Memory B cell (primary cell): ENCODE measurements around the gene BRD7.
A peak's percentile ranks its signal among the peaks of the same experiment; 100 is the strongest.

ENCODE experiments used
- ATAC-seq: fragments of 150-1000 bp; cut with Tn5 transposase; 2 replicates; pipeline ENCODE4 v1.10.0; 2021; ENCODE audit warnings: low read depth, mild to moderate bottlenecking, moderate library complexity
- DNase-seq, 2 donors: peaks; one replicate each; pipeline ENCODE4 v3.0.0; 2022; ENCODE audit warnings: low spot score in 2 of 2
- H3K27ac Mint-ChIP-seq: one replicate; pipeline ENCODE4 v1.8.0; 2022; ENCODE audit warnings: mild to moderate bottlenecking, moderate library complexity, mixed read lengths
- H3K27me3 Mint-ChIP-seq: one replicate; pipeline ENCODE4 v1.8.0; 2022; ENCODE audit warnings: mixed read lengths
- H3K36me3 Mint-ChIP-seq: one replicate; pipeline ENCODE4 v1.8.0; 2022; ENCODE audit warnings: mild to moderate bottlenecking, mixed read lengths
- H3K4me1 Mint-ChIP-seq: one replicate; pipeline ENCODE4 v1.8.0; 2022; ENCODE audit warnings: mixed read lengths
- H3K4me3 Mint-ChIP-seq: one replicate; pipeline ENCODE4 v1.8.0; 2022; ENCODE audit warnings: mild to moderate bottlenecking, moderate library complexity, mixed read lengths
- H3K9me3 Mint-ChIP-seq: one replicate; pipeline ENCODE4 v1.8.0; 2022; ENCODE audit warnings: mixed read lengths

The BRD7 gene

DNA sequence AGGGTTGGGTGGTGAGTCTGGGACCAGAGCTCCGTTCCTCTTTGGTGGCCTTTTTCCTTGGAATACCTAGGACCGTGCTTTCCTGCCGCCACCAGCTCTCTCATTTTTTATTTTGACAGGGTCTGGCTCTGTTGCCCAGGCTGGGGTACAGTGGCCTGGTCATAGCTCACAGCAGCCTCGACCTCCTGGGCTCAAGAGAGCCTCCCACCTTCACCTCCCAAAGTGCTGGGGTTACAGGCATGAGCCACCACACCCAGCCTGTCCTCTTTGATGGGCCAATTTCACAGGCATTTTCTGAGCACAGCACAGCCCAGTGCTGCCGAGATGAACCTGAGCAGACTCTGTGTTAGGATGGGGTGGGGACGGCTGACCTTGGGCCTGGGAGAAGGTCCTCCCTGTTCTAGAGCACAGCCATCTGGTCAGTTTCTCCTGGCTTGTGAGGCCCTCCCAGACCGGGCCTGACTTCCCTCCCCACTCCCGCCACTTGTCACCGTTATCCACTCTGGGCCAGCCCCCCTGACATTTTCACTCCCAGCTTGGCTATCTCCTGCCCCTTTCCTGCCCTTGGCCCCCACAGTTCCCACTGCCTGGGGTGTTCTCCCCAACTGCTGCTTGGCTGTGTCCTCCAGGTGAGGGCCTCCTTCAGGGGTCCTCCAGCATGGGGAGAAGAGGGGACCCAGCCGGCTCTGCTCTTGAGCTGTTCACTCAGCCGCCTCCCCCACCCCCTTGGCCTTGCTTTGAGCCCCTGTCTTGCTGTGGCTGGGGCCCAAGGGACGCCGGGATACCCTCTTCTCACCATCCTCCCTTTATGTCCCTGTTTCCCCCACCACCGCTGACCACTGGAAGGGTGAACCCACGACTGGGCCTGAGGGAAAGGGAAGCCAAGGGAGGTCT is 97.4 kb downstream of the BRD7 start:
- no peaks in the 10 kb centered on the region for H3K9me3 Mint-ChIP-seq
- H3K27ac Mint-ChIP-seq: peak overlapping the region; percentile 96
- no peaks in the 10 kb centered on the region for H3K36me3 Mint-ChIP-seq
- H3K4me3 Mint-ChIP-seq: no peak overlapping the region
- peaks cover 54% of the 10 kb centered on the region for H3K4me1 Mint-ChIP-seq
- no peak for DNase-seq
- no peaks in the 10 kb centered on the region for H3K27me3 Mint-ChIP-seq
- ATAC-seq: no peak

DNA sequence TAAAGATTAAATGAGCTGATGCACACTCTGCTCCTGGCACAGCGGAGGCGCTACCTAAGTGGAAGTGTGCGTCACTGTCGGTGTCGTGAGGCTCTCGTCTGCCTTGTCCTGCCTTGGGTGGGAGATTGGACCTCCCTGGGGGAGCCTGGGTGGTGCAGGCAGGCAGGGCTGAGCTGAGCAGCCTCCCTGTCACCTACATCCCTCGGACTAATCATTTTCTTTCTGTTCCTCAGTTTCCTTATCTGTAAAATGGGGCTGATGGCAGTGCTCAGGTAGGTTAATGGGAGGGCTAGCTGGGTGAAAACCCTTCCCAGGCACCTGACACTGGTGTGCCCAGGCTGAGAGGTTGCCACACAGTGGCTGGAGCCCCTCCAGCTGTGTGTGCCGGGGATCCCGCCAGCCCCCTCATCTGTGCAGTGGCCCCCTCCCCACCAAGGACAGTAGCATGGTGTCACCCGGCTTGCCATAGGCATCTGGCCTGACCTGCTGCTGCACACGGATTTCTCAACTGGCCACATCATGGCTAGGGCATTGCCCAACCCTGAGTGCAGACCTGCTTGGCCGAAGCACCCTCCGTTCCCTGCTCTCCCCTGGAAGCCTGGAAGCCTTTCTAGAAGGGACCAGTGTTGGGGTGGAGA is 98.2 kb downstream of the BRD7 start:
- H3K9me3 Mint-ChIP-seq: no peaks in the 10 kb centered on the region
- H3K27me3 Mint-ChIP-seq: no peaks in the 10 kb centered on the region
- H3K36me3 Mint-ChIP-seq: no peaks in the 10 kb centered on the region
- DNase-seq: no peak
- H3K27ac Mint-ChIP-seq: no peak overlapping the region
- peaks cover 57% of the 10 kb centered on the region for H3K4me1 Mint-ChIP-seq
- no peak for ATAC-seq
- no peak overlapping the region for H3K4me3 Mint-ChIP-seq

DNA sequence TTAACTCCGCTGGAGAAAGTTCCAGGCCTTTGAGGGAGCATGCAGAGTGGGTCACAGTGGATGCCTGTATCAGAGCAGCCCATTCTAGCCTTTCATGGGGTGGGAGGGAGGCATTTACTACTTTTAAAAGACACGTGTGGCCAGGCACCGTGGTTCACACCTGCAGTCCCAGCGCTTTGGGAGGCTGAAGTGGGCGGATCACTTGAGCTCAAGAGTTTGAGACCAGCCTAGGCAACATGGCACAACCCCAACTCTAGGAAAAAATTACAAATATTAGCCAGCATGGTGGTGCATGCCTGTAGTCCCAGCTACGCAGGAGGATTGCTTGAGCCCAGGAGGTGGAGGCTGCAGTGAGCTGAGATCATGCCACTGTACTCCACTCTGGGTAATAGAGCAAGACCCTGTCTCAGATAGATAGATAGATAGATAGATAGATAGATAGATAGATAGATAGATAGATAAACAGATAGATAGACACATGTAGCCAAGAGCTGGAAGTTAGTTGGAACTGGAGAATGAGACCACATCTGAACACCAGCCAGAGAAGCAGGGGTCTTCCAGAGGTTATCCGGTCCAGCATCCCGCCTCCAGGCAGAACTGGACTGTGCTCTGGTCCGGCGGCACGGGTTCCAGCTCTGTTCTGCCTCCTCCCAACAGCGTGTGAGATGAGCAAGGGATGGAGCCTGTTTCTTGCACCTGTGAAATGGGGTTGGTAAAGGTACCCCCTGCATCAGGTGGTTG is 98.8 kb downstream of the BRD7 start:
- H3K27me3 Mint-ChIP-seq: no peaks in the 10 kb centered on the region
- H3K4me1 Mint-ChIP-seq: peaks cover 58% of the 10 kb centered on the region
- no peak overlapping the region for H3K27ac Mint-ChIP-seq
- no peak overlapping the region for H3K4me3 Mint-ChIP-seq
- no peaks in the 10 kb centered on the region for H3K9me3 Mint-ChIP-seq
- no peak for DNase-seq
- no peak for ATAC-seq
- H3K36me3 Mint-ChIP-seq: no peaks in the 10 kb centered on the region

DNA sequence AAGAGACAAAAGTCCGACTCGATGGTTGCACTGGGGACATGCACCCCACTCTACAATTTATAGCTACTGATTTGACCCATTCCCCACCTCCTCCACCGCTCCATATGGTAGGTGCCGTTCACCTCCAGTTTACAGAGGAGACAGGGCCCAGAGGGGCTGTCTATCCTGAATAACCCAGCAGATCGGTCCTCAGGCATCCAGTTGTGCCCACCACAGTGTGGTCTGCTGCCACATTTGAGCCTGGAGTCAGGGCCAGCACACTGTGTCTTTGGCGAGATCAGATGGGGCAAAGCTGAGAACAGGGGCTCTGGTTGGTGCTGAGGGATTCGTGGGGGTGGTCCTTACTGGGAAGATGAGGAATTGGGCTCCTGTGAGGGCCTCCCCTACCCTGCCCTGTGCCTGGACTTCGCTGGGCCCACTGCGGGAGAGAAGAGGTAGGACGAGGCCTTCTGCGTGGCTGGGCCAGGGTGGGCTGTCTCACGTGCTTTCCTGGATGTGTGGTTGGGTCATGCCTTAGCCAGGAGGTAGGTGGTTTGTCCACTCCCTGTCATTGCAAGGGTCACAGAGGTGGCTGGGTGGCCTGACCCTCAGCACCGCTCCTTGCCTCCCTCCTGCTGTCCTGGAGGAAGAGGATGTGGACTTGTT is 99.6 kb downstream of the BRD7 start:
- H3K4me3 Mint-ChIP-seq: no peak overlapping the region
- ATAC-seq: no peak
- H3K9me3 Mint-ChIP-seq: no peaks in the 10 kb centered on the region
- H3K27me3 Mint-ChIP-seq: no peaks in the 10 kb centered on the region
- peak overlapping the region; percentile 32 for H3K27ac Mint-ChIP-seq
- peaks cover 60% of the 10 kb centered on the region for H3K4me1 Mint-ChIP-seq
- DNase-seq: no peak
- no peaks in the 10 kb centered on the region for H3K36me3 Mint-ChIP-seq

DNA sequence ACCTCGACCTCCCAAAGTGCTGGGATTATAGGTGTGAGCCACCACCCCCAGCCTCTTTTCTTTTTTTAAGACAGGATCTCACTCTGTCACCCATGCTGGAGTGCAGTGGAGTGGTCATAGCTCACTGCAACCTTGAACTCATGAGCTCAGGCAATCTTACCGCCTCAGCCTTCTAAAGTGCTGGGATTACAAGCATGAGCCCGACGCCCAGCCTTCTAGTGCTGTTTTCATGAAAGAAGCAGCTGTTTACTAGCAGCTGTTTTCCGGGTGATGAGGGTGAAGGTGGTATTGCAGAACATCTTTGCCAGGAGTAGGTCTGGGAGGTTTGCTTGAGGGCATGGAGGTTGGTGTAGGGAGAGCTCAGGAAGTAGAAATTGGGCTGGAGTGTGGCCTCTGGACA is 100.4 kb downstream of the BRD7 start:
- Mint-ChIP-seq H3K27me3 (no peaks in the 10 kb centered on the region), H3K36me3 (no peaks in the 10 kb centered on the region), H3K4me1 (peaks cover 58% of the 10 kb centered on the region), H3K9me3 (no peaks in the 10 kb centered on the region), H3K27ac (peak overlapping the region; percentile 84), H3K4me3 (peak overlapping the region; percentile 14)
- no peak for ATAC-seq
- no peak for DNase-seq

DNA sequence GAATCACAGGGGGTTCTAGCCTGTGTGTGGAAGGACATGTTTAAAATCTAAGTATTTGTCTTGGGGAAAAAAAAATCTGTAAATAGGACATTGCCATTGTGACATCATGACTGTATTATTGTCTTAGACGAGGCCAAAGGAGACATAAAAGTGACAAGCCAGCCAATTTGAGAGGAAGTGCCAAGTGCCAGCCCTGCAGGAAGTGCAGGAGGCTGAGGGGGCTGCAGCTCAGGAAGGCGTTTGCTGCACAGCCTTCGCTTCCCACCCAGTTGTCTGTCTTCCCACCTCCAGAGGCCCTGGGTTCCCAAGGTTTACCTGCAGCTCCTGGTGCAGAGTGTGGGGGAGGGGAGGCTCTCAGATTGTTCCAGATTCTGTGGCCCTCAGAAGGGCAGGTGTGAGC is 101.1 kb downstream of the BRD7 start:
- Mint-ChIP-seq H3K4me1 (peaks cover 52% of the 10 kb centered on the region), H3K27ac (peak overlapping the region; percentile 58), H3K9me3 (no peaks in the 10 kb centered on the region), H3K4me3 (peak overlapping the region; percentile 90), H3K27me3 (no peaks in the 10 kb centered on the region), H3K36me3 (no peaks in the 10 kb centered on the region)
- DNase-seq (no peak), ATAC-seq (no peak)

DNA sequence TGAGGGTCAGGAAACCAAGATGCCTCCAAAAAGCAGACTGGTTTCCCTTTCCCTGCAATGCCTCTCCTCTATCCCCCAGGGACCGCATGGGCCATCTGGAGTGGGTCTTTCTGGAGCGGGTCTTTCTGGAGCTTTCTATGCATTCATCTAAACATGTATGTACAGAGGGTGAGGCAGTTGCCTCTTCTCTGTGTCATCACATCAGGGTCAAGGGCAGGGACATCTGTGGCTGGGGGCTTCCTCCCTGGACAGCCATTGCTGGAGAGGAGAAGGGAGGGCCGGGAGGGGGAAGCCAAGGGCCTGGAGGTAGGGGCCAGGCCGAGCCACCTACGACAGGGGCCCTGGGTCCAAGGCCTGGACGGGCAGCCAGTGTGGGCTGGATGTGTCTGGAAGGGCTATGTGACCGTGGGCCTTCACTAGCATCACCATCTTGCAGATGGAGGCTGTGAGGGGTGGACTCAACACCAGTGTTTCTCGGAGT is 101.6 kb downstream of the BRD7 start:
- Mint-ChIP-seq H3K9me3 (no peaks in the 10 kb centered on the region), H3K36me3 (no peaks in the 10 kb centered on the region), H3K4me1 (peaks cover 51% of the 10 kb centered on the region), H3K4me3 (peak overlapping the region; percentile 90), H3K27ac (peak overlapping the region; percentile 88), H3K27me3 (no peaks in the 10 kb centered on the region)
- ATAC-seq: no peak
- DNase-seq: no peak

DNA sequence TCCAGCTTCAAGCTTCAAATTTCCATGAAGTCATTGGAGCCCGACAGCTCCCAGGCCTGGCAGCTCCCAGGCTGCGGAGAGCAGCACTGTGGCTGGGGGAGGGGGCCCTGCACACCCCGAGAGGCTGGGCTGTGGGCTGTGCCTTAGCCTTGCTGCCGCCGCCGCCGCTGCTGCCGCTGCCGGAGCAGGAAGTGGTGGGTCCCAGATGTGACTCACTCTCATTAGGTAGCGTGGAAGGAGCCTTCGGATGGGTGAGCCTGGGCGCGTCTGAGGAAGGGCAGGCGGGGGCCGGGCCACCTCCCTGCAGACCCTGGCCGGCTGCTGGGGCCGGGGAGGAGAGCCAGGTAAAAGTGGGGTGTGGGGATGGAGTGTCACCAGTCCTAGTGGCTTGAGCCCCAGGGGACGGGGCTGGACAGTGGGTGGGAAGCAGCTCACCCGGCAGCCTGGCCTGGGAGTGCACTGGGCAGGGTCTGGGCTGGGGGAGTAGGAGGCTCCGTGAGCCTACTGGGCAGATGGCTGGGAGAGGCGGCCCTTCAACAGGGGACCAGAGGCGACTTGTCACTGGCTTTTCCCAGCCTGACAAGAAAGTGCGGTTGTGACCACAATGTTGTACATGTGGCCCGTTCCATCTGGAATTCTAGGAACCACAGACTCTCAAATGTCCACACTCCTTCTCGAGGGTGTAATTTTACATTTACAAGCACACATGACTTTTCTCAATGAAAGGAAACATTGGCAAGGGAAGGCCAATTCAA is 102.3 kb downstream of the BRD7 start, which contains the start of gene ADCY7:
Gene ADCY7, plus strand, starts transcription at position 215 of the 755 bp plus-strand sequence. CDS start 21,629 bp downstream, outside the sequence.
- H3K27ac Mint-ChIP-seq: peak within 1 kb of the TSS; percentile 88
- no peaks in the 10 kb centered on the region for H3K27me3 Mint-ChIP-seq
- H3K4me3 Mint-ChIP-seq: peak within 1 kb of the TSS; percentile 90
- no peaks in the 10 kb centered on the region for H3K9me3 Mint-ChIP-seq
- DNase-seq: peak in 1 of 2 donors; percentile 52
- H3K36me3 Mint-ChIP-seq: no peaks in the 10 kb centered on the region
- peak; percentile 90 for ATAC-seq
- H3K4me1 Mint-ChIP-seq: peaks cover 47% of the 10 kb centered on the region
